Measurements from ENCODE around the gene ZFP64.

DNA sequence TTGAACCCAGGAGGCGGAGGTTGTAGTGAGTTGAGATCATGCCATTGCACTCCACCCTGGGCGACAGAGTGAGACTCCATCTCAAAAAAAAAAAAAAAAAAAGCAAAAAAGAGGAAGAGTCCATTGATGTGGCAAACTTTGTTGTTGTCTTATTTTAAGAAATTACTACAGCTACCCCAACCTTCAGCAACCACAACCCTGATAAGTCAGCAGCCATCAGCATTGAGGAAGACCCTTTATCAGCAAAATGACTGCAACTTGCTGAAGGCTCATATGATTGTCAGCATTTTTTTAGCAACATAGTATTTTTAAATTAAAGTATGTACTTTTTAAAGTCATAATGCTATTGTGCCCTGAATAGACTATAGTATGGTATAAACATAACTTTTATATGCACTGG is 48.8 kb downstream of the ZFP64 start:
- TF ChIP-seq EZH2phosphoT487 (IDR thresholded peaks at IDR 0.05) (no peak), CTCF (IDR thresholded peaks at IDR 0.05) (no peak), EZH2 (IDR thresholded peaks at IDR 0.05) (no peak)

Measured in neural progenitor cell (in vitro differentiated cells).